WTC11 (cell line): ENCODE data around the gene BACH2. TPM values are rescaled to one million over a fixed set of nuclear protein-coding genes. Genes with fewer than 3 reads are reported as not detected.
A peak's percentile ranks its signal among the peaks of the same experiment; 100 is the strongest.

Experiments
- ATAC-seq: fragments of 200-7000 bp; cut with Tn5 transposase; 2 replicates; pipeline ENCODE4 v1.10.0; 2021; ENCODE audit warnings: mild to moderate bottlenecking, moderate library complexity
- CTCF ChIA-PET: fragments of 300-600 bp; sonication (Branson Sonifier 250); formaldehyde crosslinking; loops from one replicate; lab custom pipeline; 2021; ENCODE audit warnings: antibody characterized with exemption; lab: Charles Lee
- POLR2A ChIA-PET: fragments of 350-600 bp; sonication (Branson Sonifier 250); formaldehyde crosslinking; loops from one replicate; lab custom pipeline; 2021; ENCODE audit warnings: antibody characterized with exemption; lab: Charles Lee
- DNase-seq: peaks from one replicate; pipeline ENCODE4 v3.0.0; 2021; ENCODE audit warnings: low spot score
- H3K27ac Mint-ChIP-seq: 2 replicates; pipeline ENCODE4 v1.8.0; 2021; ENCODE audit warnings: mixed read lengths
- H3K27me3 Mint-ChIP-seq: 2 replicates; pipeline ENCODE4 v1.8.0; 2021; ENCODE audit warnings: low read depth, mild to moderate bottlenecking, moderate library complexity, mixed read lengths
- H3K36me3 Mint-ChIP-seq: 2 replicates; pipeline ENCODE4 v1.8.0; 2021; ENCODE audit warnings: mixed read lengths
- H3K4me1 Mint-ChIP-seq: 2 replicates; pipeline ENCODE4 v1.8.0; 2022; ENCODE audit warnings: mixed read lengths
- H3K4me3 Mint-ChIP-seq: 2 replicates; pipeline ENCODE4 v1.8.0; 2021; ENCODE audit warnings: mild to moderate bottlenecking, moderate library complexity, mixed read lengths
- H3K9me3 Mint-ChIP-seq: 2 replicates; pipeline ENCODE4 v1.8.0; 2021; ENCODE audit warnings: mixed read lengths
- ATF3 ChIP-seq: sonication (generic); formaldehyde crosslinking; conservative IDR thresholded peaks from 2 replicates; pipeline ENCODE4 v1.8.1; 2022; ENCODE audit warnings: mild to moderate bottlenecking, missing genetic modification reagents
- IRF1 ChIP-seq: sonication (generic); formaldehyde crosslinking; IDR thresholded peaks from 2 replicates; pipeline ENCODE4 v1.8.0; 2023; ENCODE audit warnings: missing genetic modification reagents
- JAZF1 ChIP-seq: fragments of 250-450 bp; sonication (Bioruptor Pico); IDR thresholded peaks from 2 replicates; pipeline ENCODE4 v1.9.0; 2021; ENCODE audit warnings: moderate library complexity, mild to moderate bottlenecking, inconsistent platforms
- NR1H2 ChIP-seq: sonication (generic); formaldehyde crosslinking; IDR thresholded peaks from 2 replicates; pipeline ENCODE4 v1.9.0; 2021; ENCODE audit warnings: mild to moderate bottlenecking, moderate library complexity, missing genetic modification reagents
- NR2C2 ChIP-seq: sonication (generic); formaldehyde crosslinking; IDR thresholded peaks from 2 replicates; pipeline ENCODE4 v1.8.0; 2022; ENCODE audit warnings: mild to moderate bottlenecking, missing genetic modification reagents
- RORB ChIP-seq: fragments of 250-450 bp; sonication (Bioruptor Pico); IDR thresholded peaks from 2 replicates; pipeline ENCODE4 v1.9.0; 2021; ENCODE audit warnings: mild to moderate bottlenecking
- SMAD3 ChIP-seq: sonication (generic); formaldehyde crosslinking; IDR thresholded peaks from 2 replicates; pipeline ENCODE4 v1.8.0; 2022; ENCODE audit warnings: missing genetic modification reagents, mild to moderate bottlenecking, borderline replicate concordance
- TCF7 ChIP-seq: sonication (generic); formaldehyde crosslinking; IDR thresholded peaks from 2 replicates; pipeline ENCODE4 v1.8.0; 2022; ENCODE audit warnings: mild to moderate bottlenecking, low read depth, missing genetic modification reagents, moderate library complexity
- ZNF232 ChIP-seq: sonication (generic); formaldehyde crosslinking; IDR thresholded peaks from 2 replicates; pipeline ENCODE4 v1.8.0; 2022; ENCODE audit warnings: mild to moderate bottlenecking, missing genetic modification reagents
- ZNF263 ChIP-seq: sonication (generic); formaldehyde crosslinking; IDR thresholded peaks from 2 replicates; pipeline ENCODE4 v1.8.1; 2022; ENCODE audit warnings: low read depth, mild to moderate bottlenecking, moderate library complexity, missing genetic modification reagents
- ZNF423 ChIP-seq: fragments of 250-450 bp; sonication (Bioruptor Pico); IDR thresholded peaks from 2 replicates; pipeline ENCODE4 v2.1.2; 2022; ENCODE audit warnings: mild to moderate bottlenecking, moderate library complexity
- ZNF532 ChIP-seq: fragments of 250-450 bp; sonication (Bioruptor Pico); IDR thresholded peaks from 2 replicates; pipeline ENCODE4 v1.9.0; 2021; ENCODE audit warnings: mild to moderate bottlenecking, borderline replicate concordance
- total RNA-seq: library from RNA; stranded (reverse); gene quantifications from 3 replicates; pipeline ENCODE4 v1.2.3, GENCODE V29; 2021
- TF ChIP-seq, protein P1 (sequence below): sonication (generic); formaldehyde crosslinking; IDR thresholded peaks from 2 replicates; pipeline ENCODE4 v1.8.1; 2022; ENCODE audit warnings: mild to moderate bottlenecking, missing genetic modification reagents, moderate library complexity, borderline replicate concordance
- TF ChIP-seq, protein P2 (sequence below): fragments of 250-450 bp; sonication (Bioruptor Pico); IDR thresholded peaks from 2 replicates; pipeline ENCODE4 v2.1.2; 2022; ENCODE audit warnings: mild to moderate bottlenecking, moderate library complexity
- TF ChIP-seq, protein P3 (sequence below): sonication (generic); formaldehyde crosslinking; IDR thresholded peaks from 2 replicates; pipeline ENCODE4 v1.8.1; 2022; ENCODE audit warnings: low read depth, missing genetic modification reagents, borderline replicate concordance
- TF ChIP-seq, protein P4 (sequence below): sonication (generic); formaldehyde crosslinking; IDR thresholded peaks from 2 replicates; pipeline ENCODE4 v1.8.1; 2023; ENCODE audit warnings: mild to moderate bottlenecking, missing genetic modification reagents
- TF ChIP-seq, protein P5 (sequence below): sonication (generic); formaldehyde crosslinking; IDR thresholded peaks from 2 replicates; pipeline ENCODE4 v1.8.1; 2023; ENCODE audit warnings: mild to moderate bottlenecking, missing genetic modification reagents, moderate library complexity

The BACH2 gene
- total RNA-seq, 1 experiment from 2014 or later, result 5.9 TPM

- TF ChIP-seq, protein P1, sequence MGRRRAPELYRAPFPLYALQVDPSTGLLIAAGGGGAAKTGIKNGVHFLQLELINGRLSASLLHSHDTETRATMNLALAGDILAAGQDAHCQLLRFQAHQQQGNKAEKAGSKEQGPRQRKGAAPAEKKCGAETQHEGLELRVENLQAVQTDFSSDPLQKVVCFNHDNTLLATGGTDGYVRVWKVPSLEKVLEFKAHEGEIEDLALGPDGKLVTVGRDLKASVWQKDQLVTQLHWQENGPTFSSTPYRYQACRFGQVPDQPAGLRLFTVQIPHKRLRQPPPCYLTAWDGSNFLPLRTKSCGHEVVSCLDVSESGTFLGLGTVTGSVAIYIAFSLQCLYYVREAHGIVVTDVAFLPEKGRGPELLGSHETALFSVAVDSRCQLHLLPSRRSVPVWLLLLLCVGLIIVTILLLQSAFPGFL (CRISPR knock-in tag), result no peak
Observed at GRCh38 chr6:89986650-89987074, 310.0 kb downstream of the BACH2 start (continued).

DNA sequence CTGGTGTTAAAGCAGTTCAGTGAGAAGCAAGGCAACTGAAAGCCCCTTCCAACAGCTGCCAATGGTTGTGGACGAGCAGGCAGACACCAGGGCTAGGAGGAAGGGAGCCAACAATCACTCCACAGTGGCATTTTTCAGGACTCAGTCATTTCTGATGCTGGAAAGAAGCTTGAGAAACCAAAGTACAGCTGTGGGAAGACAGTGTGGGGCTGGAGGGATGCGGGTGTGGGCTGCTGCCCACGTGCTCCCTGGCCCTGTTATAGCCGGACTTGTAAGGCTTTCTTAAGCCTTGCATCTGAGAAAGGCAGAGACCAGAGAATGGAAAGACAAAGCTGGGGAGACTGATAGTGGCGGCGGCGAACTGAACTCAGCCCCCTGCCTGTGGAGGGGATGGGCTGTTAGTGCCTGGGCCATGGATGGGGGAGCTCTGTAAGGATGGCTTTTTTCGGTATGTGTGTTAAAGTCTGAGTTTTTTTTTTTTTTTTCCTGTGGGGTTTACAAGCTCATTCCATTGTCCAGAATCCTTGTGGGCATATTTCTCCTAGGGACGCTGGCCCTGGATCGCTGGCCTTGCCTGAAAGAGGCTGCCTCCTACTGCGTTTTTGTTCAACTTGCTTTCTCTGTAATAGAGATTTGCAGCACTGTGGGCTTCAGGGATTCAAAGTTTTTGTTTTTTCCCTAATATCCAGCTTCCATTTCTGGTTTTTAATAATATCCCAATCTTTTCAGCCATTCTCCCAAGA is 310.7 kb downstream of the BACH2 start:
- Mint-ChIP-seq H3K27me3 (no peaks in the 10 kb centered on the region; the same call in 1 of the 2 replicates), H3K27ac (no peak overlapping the region), H3K36me3 (no peaks in the 10 kb centered on the region), H3K9me3 (no peaks in the 10 kb centered on the region), H3K4me1 (peaks cover 19% of the 10 kb centered on the region), H3K4me3 (no peak overlapping the region)
- ATAC-seq, result peak; percentile 68
- CTCF ChIA-PET, result interaction anchor here (0.9 to 3.3 kb wide), 3 partner anchors 9 to 500 kb away, joined by 3 to 26 read pairs (median 3); no protein-coding TSS in a partner anchor
- no peak for DNase-seq
- TF ChIP-seq, protein P2, sequence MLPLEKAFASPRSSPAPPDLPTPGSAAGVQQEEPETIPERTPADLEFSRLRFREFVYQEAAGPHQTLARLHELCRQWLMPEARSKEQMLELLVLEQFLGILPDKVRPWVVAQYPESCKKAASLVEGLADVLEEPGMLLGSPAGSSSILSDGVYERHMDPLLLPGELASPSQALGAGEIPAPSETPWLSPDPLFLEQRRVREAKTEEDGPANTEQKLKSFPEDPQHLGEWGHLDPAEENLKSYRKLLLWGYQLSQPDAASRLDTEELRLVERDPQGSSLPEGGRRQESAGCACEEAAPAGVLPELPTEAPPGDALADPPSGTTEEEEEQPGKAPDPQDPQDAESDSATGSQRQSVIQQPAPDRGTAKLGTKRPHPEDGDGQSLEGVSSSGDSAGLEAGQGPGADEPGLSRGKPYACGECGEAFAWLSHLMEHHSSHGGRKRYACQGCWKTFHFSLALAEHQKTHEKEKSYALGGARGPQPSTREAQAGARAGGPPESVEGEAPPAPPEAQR (CRISPR knock-in tag), result no peak
- TF ChIP-seq, protein P1 (CRISPR knock-in tag), result no peak
- TF ChIP-seq, protein P3, sequence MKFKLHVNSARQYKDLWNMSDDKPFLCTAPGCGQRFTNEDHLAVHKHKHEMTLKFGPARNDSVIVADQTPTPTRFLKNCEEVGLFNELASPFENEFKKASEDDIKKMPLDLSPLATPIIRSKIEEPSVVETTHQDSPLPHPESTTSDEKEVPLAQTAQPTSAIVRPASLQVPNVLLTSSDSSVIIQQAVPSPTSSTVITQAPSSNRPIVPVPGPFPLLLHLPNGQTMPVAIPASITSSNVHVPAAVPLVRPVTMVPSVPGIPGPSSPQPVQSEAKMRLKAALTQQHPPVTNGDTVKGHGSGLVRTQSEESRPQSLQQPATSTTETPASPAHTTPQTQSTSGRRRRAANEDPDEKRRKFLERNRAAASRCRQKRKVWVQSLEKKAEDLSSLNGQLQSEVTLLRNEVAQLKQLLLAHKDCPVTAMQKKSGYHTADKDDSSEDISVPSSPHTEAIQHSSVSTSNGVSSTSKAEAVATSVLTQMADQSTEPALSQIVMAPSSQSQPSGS (CRISPR knock-in tag), result no peak
- TF ChIP-seq NR2C2 (CRISPR knock-in tag) (no peak), ZNF232 (CRISPR knock-in tag) (no peak), ZNF263 (CRISPR knock-in tag) (no peak), NR1H2 (CRISPR knock-in tag) (no peak), TCF7 (CRISPR knock-in tag) (no peak), RORB (CRISPR knock-in tag) (no peak), ZNF423 (CRISPR knock-in tag) (no peak), JAZF1 (no peak), ATF3 (no peak), IRF1 (CRISPR knock-in tag) (no peak), ZNF532 (CRISPR knock-in tag) (no peak), SMAD3 (CRISPR knock-in tag) (no peak)
- TF ChIP-seq, protein P4, sequence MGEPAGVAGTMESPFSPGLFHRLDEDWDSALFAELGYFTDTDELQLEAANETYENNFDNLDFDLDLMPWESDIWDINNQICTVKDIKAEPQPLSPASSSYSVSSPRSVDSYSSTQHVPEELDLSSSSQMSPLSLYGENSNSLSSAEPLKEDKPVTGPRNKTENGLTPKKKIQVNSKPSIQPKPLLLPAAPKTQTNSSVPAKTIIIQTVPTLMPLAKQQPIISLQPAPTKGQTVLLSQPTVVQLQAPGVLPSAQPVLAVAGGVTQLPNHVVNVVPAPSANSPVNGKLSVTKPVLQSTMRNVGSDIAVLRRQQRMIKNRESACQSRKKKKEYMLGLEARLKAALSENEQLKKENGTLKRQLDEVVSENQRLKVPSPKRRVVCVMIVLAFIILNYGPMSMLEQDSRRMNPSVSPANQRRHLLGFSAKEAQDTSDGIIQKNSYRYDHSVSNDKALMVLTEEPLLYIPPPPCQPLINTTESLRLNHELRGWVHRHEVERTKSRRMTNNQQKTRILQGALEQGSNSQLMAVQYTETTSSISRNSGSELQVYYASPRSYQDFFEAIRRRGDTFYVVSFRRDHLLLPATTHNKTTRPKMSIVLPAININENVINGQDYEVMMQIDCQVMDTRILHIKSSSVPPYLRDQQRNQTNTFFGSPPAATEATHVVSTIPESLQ (CRISPR knock-in tag), result no peak
- TF ChIP-seq, protein P5, sequence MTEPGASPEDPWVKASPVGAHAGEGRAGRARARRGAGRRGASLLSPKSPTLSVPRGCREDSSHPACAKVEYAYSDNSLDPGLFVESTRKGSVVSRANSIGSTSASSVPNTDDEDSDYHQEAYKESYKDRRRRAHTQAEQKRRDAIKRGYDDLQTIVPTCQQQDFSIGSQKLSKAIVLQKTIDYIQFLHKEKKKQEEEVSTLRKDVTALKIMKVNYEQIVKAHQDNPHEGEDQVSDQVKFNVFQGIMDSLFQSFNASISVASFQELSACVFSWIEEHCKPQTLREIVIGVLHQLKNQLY (CRISPR knock-in tag), result no peak
- POLR2A ChIA-PET, result interaction anchor here (0.5 kb wide), 1 partner anchor 645 kb away, joined by 3 read pairs; no protein-coding TSS in a partner anchor
